CD4-positive, alpha-beta T cell treated with Interleukin-6 for 4 hours (primary cell): ENCODE measurements around the gene ANKRD33.
"Not testable (repeated sequence)": the region's sequence is repeated elsewhere in the genome, so short reads cannot be mapped to it uniquely, and the experiment has no call there.

ENCODE experiments used
- DNase-seq: peaks from one replicate; pipeline ENCODE4 v3.0.0-alpha.2; 2020; ENCODE audit warnings: mixed read lengths

Gene ANKRD33

GRCh38 chr12:51883295-51883694 lies 4.6 kb upstream of the ANKRD33 start:
- DNase-seq = no peak

GRCh38 chr12:51883998-51884675 lies 3.8 kb upstream of the ANKRD33 start:
- no peak for DNase-seq

DNA sequence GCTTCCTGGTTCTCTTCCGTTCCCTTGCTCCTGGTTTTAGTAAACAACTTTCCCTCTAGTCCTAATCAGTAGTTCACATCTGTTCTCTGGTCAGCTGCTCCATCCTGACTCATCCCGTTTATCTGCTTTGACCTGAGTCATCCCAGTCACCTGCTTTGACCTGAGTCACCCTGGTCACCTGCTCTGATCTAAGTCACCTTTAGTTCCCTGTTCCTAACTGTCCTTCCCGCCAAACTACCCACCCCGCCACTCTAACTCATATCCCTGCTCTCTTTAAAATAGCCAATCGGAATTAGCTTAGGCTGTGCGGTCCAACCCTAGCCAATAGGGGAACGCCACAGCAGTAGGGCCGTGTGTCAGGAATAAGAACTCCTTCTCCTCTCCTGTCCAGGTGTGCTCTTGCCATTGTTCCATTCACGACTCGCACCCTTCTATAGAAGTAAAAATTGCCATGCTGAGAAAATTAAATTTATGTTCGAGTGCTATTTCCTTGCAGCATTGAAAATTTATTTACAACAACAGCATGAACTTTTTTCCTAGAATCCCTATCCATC lies 3.1 kb upstream of the ANKRD33 start:
- DNase-seq = no peak

- not testable (repeated sequence) for DNase-seq
These were observed 2.4 kb upstream of the ANKRD33 start for GRCh38 chr12:51885294-51886020.

GRCh38 chr12:51886021-51886710 lies 1.7 kb upstream of the ANKRD33 start:
- peak; percentile 64 for DNase-seq

GRCh38 chr12:51888316-51889215 lies 663 bp downstream of the ANKRD33 start:
- DNase-seq = no peak

GRCh38 chr12:51889216-51890132 lies 1.6 kb downstream of the ANKRD33 start:
- DNase-seq = no peak

- no peak for DNase-seq
These were observed 2.2 kb downstream of the ANKRD33 start for GRCh38 chr12:51890133-51890464.

GRCh38 chr12:51890511-51891171 lies 2.7 kb downstream of the ANKRD33 start:
- no peak for DNase-seq

DNA sequence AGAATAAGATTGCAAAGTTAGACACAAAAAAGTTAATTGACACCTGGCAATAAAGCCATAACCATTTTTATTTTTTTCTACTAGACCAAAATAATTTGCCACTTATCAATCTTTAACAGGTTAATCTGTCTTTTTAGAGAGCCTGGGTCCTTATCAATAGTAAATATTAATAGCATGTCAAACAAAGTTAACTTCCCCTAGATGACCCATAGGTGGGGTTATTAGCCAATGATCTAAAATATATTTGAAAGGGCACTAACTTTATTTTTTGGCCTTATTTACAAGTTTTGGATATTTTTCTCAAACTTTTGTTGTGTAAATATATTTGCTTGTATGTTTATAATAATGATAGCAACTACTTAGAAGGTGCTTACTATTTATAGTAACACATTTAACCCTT lies 3.9 kb downstream of the ANKRD33 start:
- no peak for DNase-seq

DNA sequence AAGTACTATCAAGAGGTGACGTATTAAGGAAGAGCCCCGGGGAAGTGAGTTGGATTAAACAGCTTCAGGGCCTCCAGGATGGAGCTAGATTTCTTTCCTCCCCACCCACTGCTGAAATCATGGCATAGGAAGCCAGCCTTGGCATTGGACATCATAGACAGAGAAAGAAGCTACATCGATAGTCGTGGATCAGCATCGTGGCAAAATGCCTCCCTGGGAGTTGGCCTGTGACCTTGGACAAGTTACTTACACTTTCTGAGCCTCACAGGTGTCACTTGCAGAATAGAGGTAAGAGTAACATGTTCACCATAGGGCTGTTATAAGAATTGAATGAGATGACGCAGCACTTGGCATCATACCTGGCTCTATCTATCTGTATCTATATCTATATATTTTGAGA lies 5.9 kb downstream of the ANKRD33 start:
- no peak for DNase-seq

DNA sequence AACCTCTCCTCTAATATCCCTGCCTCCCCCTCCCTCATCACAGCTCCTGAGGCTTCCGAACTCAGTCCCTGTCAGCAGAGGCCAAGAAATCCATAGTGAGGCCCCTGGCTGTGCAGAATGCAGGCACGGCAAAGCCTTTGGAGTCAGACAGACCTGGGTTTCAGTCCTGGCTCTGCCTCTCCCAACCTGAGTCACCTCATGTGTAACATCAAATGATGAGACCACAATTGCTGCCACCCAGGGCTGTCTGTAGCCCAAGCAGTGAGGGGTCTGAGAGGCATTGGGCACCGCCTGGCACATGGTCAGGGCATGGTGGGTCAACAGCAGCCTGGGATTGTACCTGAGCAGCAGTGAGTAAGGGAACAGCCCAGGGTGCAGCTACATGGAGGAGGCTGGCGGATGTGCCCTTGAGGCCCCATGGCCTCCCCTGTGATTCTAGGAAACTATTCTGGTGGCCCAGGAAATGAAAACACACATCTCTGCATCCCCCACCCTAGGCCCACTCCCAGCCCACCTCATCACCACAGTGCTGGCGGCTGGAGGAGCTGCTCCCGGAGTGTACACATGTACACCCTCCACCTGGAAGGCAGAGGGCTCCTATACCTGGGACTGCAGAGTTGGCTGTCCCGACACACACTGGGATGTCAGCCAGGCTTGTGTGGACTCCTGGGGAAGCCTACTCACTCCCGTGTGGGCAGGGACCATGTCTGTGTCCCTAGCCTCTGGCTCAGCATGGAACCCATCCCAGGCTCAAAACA lies 7.7 kb downstream of the ANKRD33 start:
- no peak for DNase-seq

DNA sequence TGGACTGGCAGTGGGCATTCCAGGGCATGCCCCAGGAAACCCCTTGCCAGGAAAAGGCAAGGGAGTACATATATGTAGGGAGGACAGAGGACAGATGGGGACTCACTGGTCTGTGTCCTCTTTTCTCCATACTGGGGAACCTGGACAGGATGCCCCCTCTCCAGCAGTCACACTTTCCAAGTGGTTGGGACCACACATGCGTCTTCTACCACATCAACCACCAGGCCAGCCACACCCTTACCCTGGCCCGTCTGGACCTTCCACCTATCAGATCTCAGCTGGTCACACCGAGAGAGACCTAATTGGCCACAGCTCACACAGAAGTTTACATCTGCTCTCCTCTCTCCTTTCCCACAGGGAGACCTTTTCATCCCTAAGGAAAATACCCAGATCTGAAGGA lies 8.3 kb downstream of the ANKRD33 start:
- no peak for DNase-seq

- no peak for DNase-seq
These were observed 9.3 kb downstream of the ANKRD33 start for GRCh38 chr12:51897181-51897580.

DNA sequence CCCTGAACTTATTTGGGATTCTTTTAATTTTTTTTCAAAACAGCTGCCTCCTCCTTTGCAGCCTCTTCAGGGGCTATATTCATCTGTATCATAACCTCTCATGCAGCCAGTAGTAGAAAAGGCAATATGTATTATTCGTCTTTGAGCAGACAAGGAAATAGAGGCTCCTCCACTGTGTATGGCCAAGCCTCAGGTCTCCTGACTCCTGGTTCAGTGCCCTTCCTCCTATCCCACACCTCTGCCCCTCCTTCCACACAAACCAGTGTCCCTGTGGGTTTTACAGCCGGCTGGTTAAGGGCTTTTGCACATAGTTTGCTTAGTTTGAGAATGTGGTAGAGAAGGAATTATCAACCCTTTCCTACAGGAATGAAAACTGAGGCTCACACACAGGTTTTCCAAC lies 10.6 kb downstream of the ANKRD33 start:
- DNase-seq = no peak

DNA sequence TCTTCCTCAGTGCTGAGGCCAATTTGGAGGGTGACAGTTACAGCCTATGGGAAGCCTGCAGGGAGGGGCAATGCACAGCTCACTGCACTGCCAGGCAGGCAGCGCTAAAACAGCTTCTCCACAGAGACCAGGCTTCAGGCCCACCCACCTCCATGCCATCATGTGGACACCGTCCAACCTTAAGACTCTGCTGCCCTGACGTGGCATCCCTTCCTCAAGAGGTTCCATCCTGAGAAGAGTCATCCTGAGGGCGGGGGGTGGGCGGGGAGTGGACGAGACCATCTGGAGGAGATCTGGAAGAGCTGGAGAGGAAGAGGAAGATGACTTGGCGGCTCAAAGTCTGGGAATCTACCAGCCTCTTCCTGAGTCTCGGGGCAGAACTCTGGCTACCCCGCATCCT lies 11.0 kb downstream of the ANKRD33 start:
- no peak for DNase-seq

DNA sequence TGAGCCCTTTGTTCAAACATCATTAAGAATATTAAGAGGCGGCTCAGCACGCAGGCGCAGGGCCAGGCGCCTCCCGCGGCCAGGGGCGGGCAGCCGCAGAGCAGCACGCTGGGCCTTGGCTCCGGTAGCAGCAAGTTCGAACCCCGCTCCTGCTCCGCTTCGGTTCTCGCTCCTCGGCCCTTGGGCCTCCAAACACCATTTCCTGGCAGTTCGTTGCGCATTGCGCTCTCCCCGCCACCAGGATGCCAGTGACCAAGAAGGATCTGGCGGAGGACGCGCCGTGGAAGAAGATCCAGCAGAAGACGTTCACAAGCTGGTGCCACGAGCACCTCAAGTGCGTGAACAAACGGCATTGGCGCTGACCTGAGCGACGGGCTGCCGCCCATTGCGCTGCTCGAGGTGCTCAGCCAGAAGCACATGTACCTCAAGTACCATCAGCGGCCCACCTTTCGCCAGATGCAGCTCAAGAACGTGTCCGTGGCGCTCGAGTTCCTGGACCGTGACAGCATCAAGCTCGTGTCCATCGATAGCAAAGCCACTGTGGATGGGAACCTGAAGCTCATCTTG lies 12.5 kb downstream of the ANKRD33 start:
- DNase-seq = no peak

GRCh38 chr12:51901121-51901817 lies 13.4 kb downstream of the ANKRD33 start:
- no peak for DNase-seq

- no peak for DNase-seq
These were observed 14.0 kb downstream of the ANKRD33 start for GRCh38 chr12:51901881-51902280.
